Endometrial microvascular endothelial cells (primary cell): ENCODE results near the gene FAM78B. TPM values are rescaled to one million over a fixed set of nuclear protein-coding genes. Genes with fewer than 3 reads are reported as not detected.

Experiments used
- in situ Hi-C: cut with HindIII; loops from 2 replicates; pipeline ENCODE4 v1.10.0; 2017; ENCODE audit warnings: low sequenced_read_pairs, low pct_unique_long_range_greater_than_20kb; ENCODE audit errors: inconsistent ontology term
- total RNA-seq: library from RNA; depleted of rRNA; stranded (reverse); fragments of >200 nt; gene quantifications from one replicate; pipeline ENCODE4 v1.2.3, GENCODE V29; 2015; ENCODE audit errors: inconsistent ontology term

FAM78B gene, protein sequence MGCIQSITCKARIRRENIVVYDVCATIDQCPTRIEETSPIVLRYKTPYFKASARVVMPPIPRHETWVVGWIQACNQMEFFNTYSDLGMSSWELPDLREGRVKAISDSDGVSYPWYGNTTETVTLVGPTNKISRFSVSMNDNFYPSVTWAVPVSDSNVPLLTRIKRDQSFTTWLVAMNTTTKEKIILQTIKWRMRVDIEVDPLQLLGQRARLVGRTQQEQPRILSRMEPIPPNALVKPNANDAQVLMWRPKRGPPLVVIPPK
- total RNA-seq: not detected

DNA sequence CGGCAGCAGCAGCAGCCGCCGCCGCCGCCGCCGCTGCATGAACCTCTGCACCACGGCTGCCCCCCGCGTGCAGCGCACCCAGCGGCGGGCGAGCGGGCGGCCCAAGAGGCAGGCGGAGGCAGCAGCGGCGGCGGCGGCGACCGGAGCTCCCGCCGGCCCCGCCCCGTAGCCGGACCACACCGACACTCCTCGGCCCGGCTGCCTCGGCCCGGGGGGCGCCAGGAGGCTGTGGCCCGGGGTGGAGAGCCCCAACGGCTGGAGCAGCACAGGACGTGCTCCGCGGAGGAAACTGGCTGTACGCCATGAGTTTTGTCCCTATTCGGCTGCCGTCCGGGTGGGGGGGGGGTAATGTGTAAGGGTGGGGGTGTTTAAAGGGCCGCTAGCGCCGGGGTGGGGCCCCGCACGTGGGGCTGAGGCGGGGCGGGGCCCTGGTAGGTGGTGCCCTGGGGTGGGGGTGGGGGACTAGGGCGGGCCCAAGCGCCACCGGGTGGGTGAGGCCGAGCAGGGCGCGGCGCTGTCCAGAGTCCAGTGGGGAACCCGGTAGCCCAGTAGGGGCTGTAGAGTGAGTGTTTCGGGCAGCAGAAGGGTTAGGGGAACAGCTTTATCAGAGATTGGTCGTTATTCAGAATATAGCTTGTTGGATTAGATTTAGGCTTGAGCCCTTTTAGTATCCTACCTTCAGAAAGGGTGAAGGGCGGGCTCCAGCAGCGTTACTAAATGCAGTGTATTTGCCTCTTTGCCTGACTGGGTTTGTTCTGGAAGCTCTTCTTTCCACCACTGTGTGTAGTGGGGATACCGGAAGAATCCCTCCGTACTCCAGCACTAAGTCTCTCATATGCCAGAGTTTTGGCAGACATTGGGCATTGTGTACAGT is at the start of gene FAM78B:
TSS of gene FAM78B (minus strand) at position 304 of the 874 bp plus-strand sequence. CDS start 753 bp downstream, outside the sequence.
- in situ Hi-C loops: no loop called here

DNA sequence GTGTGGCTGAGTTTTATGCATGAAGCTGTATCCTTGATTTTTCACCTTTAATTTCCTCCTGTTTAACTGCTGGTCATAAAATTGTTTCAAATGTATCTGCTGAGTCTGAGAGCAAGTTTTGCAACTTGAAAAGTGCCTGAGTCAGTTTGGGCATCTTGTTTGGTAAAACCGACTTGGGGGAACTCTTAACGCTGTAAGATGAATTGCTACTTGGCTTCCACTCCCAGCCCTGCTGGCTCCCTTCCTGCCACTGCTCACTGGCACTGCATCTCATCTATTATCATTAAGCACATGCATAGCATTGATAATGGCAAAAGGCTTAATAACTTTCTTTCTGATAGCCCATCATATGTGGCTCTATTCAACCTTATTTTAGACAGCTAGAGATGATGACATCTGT is 35.7 kb upstream of the FAM78B start:
- in situ Hi-C loops: no loop called here

DNA sequence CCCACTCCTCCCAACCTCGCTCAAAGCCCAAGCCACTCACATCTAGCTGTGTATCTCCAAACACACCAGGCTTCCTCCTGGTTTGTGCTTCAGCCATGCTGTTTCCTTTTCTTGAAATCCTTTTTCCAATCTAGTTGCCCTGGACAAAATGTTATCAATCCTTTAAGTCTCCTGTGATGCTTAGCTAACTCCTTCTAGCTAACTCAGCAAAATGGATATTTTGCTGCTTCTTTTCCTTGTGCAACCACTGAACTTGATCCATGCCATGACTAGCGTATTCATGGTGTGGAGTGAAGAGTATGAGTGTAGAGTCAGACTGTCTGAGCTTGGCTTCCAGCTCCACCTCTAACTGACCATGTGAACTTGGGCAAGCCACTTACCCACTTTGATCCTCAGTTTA is 33.9 kb upstream of the FAM78B start:
- in situ Hi-C loops: no loop called here

DNA sequence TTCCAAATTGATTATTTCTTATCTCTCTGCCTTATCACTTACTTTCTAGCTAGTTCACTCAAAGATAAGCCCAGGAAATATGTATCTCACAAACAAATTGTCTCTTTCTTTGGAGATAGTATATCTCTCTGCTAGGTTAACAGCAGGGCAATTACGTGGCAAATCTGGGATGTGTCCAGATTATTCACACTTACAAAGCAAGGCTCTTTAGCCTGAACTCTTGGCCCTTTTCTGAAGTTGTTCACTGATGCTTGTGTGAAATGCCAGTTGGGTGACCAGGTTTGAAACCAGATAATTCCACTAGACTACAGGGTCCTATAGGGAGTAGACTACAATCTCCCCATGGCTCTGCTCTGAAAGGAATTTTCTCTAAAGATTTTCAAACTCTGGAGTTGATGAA is 30.8 kb upstream of the FAM78B start:
- in situ Hi-C loops: no loop called here

DNA sequence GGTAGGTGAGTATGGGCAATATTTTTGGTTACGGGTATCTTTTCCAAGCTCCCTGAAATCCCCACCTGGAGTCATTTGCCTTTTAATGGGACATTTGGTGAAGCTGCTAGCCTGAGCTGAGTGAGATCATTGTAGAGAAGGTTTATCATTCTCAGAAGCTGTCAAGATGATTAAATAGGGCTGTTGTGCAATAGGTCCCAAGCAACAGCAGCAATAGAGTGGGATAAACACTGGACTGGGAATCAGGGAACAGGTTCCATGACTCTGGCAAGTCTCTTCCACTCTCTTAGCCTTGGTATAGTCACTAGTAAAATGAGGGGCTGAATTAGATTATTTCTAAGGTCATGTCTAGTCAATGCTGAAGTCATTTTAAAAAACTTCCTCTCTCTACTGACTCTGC is 30.3 kb upstream of the FAM78B start:
- in situ Hi-C loops: no loop called here

DNA sequence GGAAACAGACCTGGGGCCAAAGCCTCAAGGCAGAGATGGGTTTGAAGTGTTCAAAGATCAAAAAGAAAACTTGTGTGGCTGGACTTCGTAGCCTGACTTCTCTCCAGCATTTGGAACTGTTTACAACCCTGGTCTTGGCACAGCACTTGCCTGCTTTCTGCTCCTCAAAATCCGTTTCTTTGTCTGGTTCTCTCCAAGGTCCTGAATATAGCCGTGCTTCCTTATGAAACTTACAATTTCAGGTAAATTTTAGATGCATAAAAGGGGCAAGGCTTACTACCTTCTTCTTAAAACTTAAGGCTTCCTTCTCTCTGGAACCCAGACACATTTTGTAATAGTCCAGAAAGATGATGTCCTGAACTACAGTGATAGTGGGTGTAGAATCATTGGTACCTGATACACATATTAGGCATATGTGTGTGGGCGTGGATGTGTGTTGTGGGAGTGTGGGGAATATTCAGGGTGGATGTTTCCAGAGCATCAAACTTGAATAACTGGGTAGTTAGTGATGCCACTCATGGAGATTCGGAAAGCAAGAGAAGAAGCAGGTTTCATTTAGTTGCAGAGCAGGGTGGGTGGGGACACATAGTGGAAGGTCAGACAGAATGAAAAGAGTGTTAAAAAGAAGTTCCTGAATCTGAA is 26.4 kb upstream of the FAM78B start:
- in situ Hi-C loops: no loop called here

DNA sequence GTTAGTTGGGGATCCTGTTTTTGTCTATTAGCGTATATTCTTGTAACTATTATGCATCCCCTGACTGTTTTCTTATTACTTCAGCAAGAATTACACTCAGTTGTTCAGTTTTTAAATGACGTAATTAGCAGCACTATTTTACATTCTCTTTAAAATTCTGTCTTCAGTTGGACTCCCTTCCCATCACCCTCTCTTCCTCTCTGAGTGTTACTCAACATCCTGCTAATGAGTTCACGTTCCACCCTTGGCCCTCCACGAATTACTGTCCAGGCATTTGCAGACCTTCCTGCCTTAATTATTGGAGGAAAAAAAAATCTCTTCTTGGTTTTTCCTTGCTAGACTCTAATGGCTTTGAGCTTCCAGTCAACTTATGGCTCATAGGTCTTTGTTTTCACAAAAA is 23.6 kb upstream of the FAM78B start:
- in situ Hi-C loops: no loop called here

DNA sequence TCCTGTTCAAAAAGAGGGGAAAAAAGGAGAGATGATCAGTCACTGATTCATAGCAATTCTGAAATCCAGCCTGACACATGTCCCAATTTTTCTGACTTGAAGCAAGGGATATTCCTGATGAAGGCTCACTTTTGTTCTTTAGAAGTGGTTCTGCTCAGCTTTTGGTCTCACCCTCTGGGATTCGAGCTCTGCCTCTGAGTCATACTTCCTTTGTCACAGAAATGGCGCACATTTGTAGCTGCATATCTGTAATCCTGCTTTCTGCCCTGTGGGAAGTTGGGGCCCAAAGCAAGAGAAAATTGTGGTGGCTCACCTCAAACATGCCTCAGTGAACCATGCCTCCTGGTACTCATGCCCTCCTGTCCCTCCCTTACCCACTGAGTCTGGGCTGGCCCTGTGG is 22.3 kb upstream of the FAM78B start:
- in situ Hi-C loops: no loop called here

DNA sequence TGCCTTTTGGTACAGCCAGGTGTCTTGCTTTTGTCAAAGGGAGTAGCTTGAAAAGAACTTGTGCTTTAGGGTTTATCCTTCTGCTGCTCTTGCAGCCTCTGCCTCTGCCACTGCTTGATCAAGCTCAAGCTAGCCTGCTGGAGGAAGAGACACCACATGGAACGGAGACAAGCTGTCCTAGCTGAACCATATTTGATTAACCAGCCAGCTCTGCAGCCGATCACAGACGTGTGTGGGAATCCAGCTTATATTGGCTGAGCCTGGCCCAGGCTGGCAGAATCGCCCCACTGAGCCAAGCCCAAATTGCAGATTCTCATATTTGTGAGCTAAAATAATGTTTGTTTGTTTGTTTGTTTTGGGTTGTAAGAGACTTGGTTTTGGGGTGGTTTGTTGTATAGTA is 18.7 kb upstream of the FAM78B start:
- in situ Hi-C loops: no loop called here

DNA sequence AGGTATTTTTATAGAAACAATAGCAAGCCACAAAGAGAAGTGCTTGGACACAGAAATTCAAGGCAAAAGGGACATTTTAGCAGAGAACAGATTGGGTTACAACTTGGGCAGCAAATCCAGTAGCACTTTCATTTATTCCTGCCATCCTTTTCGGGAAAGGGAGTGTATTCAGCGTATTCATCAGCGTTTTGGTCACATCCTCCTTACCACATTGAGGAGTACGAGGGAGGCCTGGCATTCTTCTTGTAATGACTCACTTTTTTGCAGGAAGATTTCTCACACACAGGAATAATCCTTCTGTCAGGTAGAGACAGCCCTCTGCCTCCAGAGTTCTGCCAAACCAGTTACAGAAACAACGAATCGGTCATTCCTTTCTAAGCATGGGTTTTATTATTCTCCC is 18.1 kb upstream of the FAM78B start:
- in situ Hi-C loops: no loop called here

DNA sequence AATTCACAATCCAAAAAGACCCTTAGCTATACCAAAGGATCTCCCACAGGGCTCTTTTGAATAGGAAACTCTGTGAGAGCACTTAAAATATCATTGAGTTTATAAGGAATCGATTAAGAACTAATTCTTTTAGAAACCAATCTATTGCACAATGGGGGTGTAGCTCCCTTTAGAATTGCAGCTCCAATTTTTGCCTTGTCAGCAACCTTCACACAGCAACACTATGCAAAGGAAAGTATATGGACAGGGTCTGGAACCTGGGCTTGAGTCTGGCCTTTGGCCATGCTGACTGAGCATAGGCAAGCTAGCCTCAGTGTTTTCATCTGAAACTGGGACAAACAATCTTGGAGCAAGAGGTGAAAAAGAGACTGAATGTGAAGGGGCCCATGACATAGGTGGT is 17.2 kb upstream of the FAM78B start:
- in situ Hi-C loops: no loop called here

DNA sequence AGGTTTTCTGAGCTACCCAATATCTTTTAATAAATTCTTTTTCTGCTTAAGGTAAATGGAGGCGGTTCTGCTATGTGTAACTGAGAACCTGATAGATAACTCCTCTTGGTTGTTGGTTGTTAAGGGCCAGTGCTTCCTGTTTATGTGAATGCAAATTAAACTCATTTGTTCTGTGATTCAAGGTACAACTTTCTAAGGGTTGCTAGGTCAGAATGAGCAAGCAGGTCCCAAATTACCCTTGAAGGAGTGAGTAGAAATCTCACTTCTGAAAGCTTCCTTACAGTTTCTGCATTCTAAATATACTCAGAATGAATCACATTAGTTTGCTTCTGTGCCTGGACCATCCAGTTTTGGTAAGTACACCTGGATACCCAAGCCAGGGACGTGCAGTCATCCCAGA is 15.5 kb upstream of the FAM78B start:
- in situ Hi-C loops: no loop called here

DNA sequence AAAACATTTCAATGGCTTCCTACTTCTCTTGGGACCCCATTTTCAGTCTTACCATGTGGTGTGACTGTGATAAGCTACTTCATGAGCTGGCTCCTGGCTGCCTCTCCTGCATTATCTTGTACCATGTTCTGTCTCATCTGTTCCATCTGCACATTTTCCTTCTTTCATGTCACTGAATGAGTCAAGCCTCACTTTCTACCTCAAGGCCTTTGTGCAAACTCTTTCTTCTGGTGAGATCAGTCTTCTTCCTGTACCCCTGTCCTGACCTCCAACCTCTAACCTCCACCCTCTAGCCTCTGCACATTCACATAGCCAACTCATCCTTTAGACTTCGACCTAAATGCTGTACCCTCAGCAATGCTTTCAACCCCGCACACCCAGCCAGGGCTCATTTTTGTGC is 9.6 kb upstream of the FAM78B start:
- in situ Hi-C loops: no loop called here

DNA sequence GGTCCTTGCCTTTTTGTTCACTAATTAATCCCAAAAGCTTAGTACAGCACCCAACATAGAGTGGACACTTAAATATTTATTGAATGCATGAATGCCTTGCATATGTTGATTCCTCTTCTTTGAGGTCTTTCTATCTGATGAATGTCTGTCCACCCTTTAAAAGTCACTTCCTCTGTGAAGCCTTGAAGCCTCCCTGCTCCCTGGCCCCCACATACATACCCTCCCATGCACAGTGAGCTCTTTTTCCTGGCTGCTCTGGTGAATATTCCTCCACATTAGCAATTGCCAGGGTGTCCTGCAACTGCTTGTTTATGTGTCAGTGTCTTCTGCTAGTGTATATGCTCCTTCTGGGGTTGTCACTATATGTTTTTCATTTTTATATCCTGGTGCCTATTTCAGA is 8.2 kb upstream of the FAM78B start:
- in situ Hi-C loops: no loop called here

DNA sequence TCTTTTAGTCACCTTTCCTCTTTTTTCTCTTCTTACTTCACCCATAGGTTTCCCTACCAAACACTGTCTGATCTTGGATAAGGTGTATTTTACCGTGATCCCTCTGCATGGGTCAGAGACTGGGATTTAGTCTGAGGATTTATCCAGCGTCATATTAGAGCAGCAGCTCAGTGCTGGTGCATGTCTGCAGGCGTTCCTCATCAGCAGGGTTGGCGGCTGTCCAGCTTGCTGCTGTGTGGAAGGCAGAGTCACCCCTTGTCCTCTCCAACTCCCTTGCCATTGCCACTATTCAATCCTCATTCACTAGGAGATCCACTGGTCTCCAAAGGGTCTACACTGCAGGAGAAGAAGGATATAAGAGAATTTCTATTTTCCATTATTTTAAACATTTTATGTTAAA is 7.3 kb upstream of the FAM78B start:
- in situ Hi-C loops: no loop called here

DNA sequence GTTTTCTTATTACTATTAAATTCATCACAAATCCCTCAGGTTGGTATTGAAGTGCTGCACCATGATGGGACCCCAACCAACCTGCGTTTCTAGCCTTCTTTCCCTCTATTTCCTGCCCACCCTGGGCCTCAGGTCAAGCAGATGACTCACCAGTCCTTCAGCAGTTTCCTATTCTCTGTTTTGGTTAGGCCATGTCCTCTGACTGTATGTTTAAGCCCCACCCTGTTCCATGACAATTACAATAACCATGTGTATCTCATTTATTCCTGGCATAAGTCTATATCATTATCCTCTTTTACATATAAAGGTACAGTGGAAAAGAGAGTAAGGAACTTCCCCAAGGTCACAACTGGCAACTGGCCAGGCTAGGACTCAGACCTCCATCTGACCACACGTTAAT is 5.3 kb upstream of the FAM78B start:
- in situ Hi-C loops: no loop called here

DNA sequence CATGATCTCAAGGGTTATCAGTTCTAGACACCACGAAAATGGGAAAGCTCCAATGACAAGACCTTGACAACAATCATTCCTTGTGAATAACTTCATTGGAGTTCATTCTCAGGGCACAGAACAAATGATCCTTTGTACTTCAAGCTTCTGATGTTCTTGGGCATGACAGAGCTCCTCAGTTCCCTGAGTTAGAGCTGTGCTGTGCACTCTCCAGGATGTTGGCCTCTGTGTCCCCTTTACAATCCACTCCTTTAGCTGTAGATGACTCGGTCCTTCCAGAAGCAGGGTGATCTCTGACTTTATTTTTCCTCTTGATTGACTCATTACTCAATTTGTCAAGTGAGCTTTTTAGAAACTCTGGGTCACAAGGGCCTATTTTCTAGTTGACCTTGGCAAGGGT is 3.9 kb upstream of the FAM78B start:
- in situ Hi-C loops: no loop called here

DNA sequence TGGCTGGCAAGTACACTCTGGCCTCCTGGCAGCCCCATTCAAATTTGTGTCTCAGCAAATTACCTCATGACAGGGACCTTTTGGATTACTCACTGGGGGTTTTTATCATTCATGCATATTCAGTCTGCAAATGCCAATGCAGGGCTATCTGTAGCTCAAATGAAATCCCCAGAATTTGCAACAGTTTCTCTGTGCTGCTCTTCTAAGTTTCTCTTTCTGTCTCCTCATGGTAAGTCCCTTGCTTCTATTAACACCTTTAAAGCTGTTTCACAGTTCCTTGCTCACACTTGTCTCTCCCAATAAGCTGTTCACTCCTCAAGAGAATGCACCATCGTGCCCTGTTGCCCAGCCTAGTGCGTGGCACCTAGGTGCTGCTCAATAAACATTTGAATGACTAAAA is 3.3 kb upstream of the FAM78B start:
- in situ Hi-C loops: no loop called here

DNA sequence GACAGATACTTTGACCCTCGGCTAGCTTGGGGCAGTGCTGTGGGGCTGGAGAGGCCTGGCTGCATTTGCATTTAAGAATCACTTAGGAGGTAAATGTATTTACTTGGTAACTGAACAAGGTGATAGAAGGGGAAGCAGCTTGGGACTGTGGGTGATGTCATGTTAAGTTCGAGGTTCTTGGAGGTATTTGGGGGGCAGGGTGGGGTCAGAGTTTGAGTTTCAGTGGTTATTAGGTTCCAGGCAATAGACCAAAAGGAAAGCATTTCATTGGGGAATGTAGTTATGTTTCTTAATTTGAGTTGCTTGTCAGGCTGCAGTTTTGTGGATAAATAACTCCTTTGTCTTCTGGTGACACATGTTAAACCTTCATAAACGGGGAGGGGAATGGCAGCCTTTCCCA is 2.4 kb upstream of the FAM78B start:
- in situ Hi-C loops: no loop called here

DNA sequence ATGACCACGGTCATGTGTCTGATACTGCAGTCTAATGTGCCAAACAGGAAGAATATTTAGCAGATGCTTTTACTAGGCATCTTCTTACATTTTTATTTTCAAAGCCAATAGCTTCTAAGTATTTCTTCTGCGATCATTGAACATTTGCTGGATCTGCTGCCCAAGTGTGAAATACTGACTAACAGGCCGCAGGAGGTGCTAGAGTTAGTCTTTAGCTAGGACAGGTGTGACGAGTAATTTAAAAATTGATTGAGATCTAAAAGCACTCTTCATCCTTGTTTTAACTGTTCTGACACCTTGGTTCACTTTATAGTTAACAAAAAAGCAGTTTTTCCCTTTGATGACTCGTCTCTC is 748 bp upstream of the FAM78B start:
- in situ Hi-C loops: no loop called here
